HAP-1 (cell line): Measurements from ENCODE around the gene IFNA1.

Source experiments
- DNase-seq, 2 experiments: peaks; one replicate each; pipeline ENCODE4 v3.0.0-alpha.2; 2016 to 2020; ENCODE audit warnings: low spot score in 2 of 2
- H3K27me3 ChIP-seq: fragments of 250-450 bp; sonication (Bioruptor Pico); 2 replicates; pipeline ENCODE4 v1.5.1; 2020; ENCODE audit warnings: low read depth, mild to moderate bottlenecking, moderate library complexity
- H3K36me3 ChIP-seq: fragments of 250-450 bp; sonication (Bioruptor Pico); replicated peaks from 2 replicates; pipeline ENCODE4 v1.5.1; 2020; ENCODE audit warnings: mild to moderate bottlenecking
- H3K4me1 ChIP-seq: fragments of 250-450 bp; sonication (Bioruptor Pico); 2 replicates; pipeline ENCODE4 v1.5.1; 2020; ENCODE audit warnings: mild to moderate bottlenecking
- H3K4me3 ChIP-seq: fragments of 250-450 bp; sonication (Bioruptor Pico); 2 replicates; pipeline ENCODE4 v1.5.1; 2020; ENCODE audit warnings: mild to moderate bottlenecking, moderate library complexity
- H3K9me3 ChIP-seq: fragments of 250-450 bp; sonication (Bioruptor Pico); 2 replicates; pipeline ENCODE4 v1.5.1; 2020; ENCODE audit warnings: mild to moderate bottlenecking, moderate library complexity
- in situ Hi-C: fragments of 300-500 bp; cut with MboI; formaldehyde crosslinking; loops from 3 replicates; pipeline ENCODE4 v1.14.3; 2020; ENCODE audit warnings: low sequenced_read_pairs, inconsistent platforms, mixed read lengths

The IFNA1 gene

GRCh38 chr9:21461377-21461776, 21.1 kb downstream of the IFNA1 start:
- no peak for DNase-seq
- Histone ChIP-seq H3K36me3 (no peaks in the 10 kb centered on the region), H3K27me3 (peaks cover 2% of the 10 kb centered on the region; the same call in 1 of the 2 replicates), H3K9me3 (no peaks in the 10 kb centered on the region), H3K4me1 (no peaks in the 10 kb centered on the region), H3K4me3 (no peak overlapping the region)
- in situ Hi-C loops: loop anchor here (25.0 kb wide), 1 partner anchor 326 kb away; no protein-coding TSS in a partner anchor

- no peak for DNase-seq
- H3K27me3 ChIP-seq: peaks cover 5% of the 10 kb centered on the region; the same call in 1 of the 2 replicates
- H3K4me3 ChIP-seq: no peak overlapping the region
- H3K4me1 ChIP-seq: no peaks in the 10 kb centered on the region
- H3K36me3 ChIP-seq: no peaks in the 10 kb centered on the region
- in situ Hi-C loops: loop anchor here (25.0 kb wide), 1 partner anchor 322 kb away; no protein-coding TSS in a partner anchor
- no peaks in the 10 kb centered on the region for H3K9me3 ChIP-seq
These were observed 24.9 kb downstream of the IFNA1 start for GRCh38 chr9:21465138-21465537.

DNA sequence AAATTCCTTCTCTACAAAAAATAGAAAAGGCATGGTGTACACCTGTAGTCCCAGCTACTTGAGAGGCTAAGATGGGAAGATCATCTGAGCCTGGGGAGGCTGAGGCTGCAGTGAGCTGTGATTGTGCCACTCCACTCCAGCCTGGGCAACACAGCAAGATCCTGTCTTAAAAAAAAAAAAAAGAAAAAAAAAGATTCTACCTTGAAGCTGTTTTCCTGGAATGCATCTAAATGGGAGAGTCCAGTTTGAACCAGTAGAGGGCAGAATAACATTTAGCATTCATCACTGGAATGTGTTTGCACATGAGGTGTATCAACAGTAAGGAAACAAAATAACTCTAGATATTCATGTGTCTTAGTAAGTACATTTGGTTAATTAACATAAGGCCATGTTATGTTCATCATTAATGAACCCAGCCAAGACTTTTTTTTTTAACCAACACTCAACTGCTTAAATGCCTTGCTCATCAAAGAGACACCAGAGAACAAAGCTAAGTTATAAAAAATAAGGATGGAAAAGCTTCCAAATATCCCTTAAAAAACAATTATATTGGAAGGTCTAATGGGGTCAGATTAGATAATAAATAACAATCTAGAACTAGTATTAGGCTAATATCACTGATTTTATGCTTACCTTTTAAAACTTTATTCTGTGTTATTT, 25.8 kb downstream of the IFNA1 start:
- H3K4me1 ChIP-seq: no peaks in the 10 kb centered on the region
- in situ Hi-C loops: loop anchor here (25.0 kb wide), 1 partner anchor 321 kb away; no protein-coding TSS in a partner anchor
- no peaks in the 10 kb centered on the region for H3K9me3 ChIP-seq
- H3K36me3 ChIP-seq: no peaks in the 10 kb centered on the region
- no peak overlapping the region for H3K4me3 ChIP-seq
- DNase-seq: peak; percentile 15 to 24
- H3K27me3 ChIP-seq: peaks cover 5% of the 10 kb centered on the region

DNA sequence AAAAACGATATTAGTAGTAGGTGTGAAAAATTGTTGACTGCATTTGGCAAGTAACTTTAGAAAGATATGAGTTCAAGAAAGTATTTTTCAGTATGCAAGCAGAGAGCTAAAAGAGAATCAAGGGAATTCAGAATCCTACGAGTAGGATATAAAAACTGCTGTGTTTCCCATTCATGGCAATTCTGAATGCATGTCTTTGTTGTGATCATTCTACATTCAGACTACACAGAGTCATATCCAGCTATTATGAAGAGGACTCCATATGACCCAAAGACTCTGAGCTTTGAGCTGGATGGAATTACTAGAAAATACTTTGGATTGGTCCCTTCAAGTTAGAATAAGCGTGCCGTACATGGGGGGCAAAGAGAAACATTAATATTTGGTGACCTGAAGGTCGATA, 29.9 kb downstream of the IFNA1 start:
- Histone ChIP-seq H3K27me3 (peaks cover 3% of the 10 kb centered on the region; the same call in 1 of the 2 replicates), H3K4me1 (no peaks in the 10 kb centered on the region), H3K36me3 (no peaks in the 10 kb centered on the region), H3K4me3 (no peak overlapping the region), H3K9me3 (no peaks in the 10 kb centered on the region)
- DNase-seq: no peak
- in situ Hi-C loops: loop anchor here (25.0 kb wide), 1 partner anchor 317 kb away; no protein-coding TSS in a partner anchor

DNA sequence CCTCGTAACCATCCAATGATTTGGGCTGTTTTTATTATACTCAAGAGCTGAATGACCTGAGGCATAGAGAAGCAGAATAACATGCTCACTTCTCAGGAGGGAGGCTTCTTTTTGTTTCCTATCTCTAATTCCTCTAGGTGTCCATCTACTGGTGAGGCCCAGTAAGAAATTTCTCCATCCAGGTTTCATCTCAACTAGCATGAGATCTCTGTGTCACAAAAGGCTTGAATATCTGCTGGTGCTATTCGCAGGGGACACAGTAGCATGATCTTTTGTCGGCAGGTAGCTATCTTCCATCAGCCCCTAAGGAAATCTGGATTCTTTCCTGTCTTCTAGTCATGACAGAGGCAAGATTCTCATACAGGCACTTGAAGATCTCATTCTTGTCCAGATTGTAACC, 33.0 kb downstream of the IFNA1 start:
- no peaks in the 10 kb centered on the region for H3K4me1 ChIP-seq
- in situ Hi-C loops: loop anchor here (25.0 kb wide), 1 partner anchor 314 kb away; no protein-coding TSS in a partner anchor
- no peaks in the 10 kb centered on the region for H3K36me3 ChIP-seq
- H3K9me3 ChIP-seq: no peaks in the 10 kb centered on the region
- no peak overlapping the region for H3K4me3 ChIP-seq
- peaks cover 3% of the 10 kb centered on the region; the same call in 1 of the 2 replicates for H3K27me3 ChIP-seq
- DNase-seq: no peak

- no peaks in the 10 kb centered on the region for H3K9me3 ChIP-seq
- in situ Hi-C loops: no loop called here
- no peaks in the 10 kb centered on the region for H3K4me1 ChIP-seq
- no peaks in the 10 kb centered on the region for H3K36me3 ChIP-seq
- H3K27me3 ChIP-seq: peaks cover 3% of the 10 kb centered on the region; the same call in 1 of the 2 replicates
- DNase-seq: no peak
- no peak overlapping the region for H3K4me3 ChIP-seq
These were observed 37.2 kb downstream of the IFNA1 start for GRCh38 chr9:21477466-21477865.

GRCh38 chr9:21479152-21479702, 39.0 kb downstream of the IFNA1 start:
- H3K36me3 ChIP-seq: no peaks in the 10 kb centered on the region
- H3K4me3 ChIP-seq: no peak overlapping the region
- H3K9me3 ChIP-seq: no peaks in the 10 kb centered on the region
- H3K27me3 ChIP-seq: peaks cover 5% of the 10 kb centered on the region; the same call in 1 of the 2 replicates
- H3K4me1 ChIP-seq: no peaks in the 10 kb centered on the region
- no peak for DNase-seq
- in situ Hi-C loops: no loop called here

DNA sequence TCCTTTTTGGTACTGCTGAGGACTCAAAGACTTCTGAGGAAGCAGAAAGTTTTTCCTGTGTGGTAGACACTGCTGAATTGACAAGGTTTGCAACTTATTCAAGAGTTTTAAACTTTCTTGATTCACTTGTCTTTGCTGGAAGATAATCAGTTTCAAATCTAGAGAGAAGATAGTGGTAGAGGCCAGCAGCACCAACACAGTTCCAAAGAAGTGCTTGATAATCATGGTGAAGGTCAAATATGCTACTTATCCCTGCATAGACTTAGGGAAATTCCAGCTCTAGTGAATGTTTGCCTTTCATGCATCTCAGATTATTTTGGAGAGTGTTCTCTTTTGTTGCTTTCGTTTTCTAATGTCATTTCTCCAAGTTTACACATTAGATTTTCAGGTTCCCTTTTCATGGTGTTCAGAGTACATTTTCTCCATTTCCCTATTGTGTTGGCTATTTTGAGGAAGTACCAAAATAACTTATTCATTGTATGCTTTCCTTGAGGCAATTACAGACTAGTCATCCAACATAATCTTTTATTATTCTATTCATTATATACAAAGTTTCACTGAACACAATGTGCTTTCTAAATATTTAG, 41.3 kb downstream of the IFNA1 start:
- no peak for DNase-seq
- no peak overlapping the region for H3K4me3 ChIP-seq
- H3K27me3 ChIP-seq: peaks cover 2% of the 10 kb centered on the region; the same call in 1 of the 2 replicates
- no peaks in the 10 kb centered on the region for H3K36me3 ChIP-seq
- no peaks in the 10 kb centered on the region for H3K9me3 ChIP-seq
- H3K4me1 ChIP-seq: no peaks in the 10 kb centered on the region
- in situ Hi-C loops: no loop called here

GRCh38 chr9:21482213-21482612, 42.0 kb downstream of the IFNA1 start, which contains the start of gene IFNE:
IFNE (minus strand) TSS chr9:21482313; CDS start chr9:21481694, 619 bp downstream.
- Histone ChIP-seq H3K9me3 (no peaks in the 10 kb centered on the region), H3K4me1 (no peaks in the 10 kb centered on the region), H3K4me3 (no peak within 1 kb of the TSS), H3K36me3 (no peaks in the 10 kb centered on the region), H3K27me3 (peaks cover 2% of the 10 kb centered on the region; the same call in 1 of the 2 replicates)
- DNase-seq: no peak
- in situ Hi-C loops: no loop called here
